ENCODE measurements around the gene NQO2.

The NQO2 gene

GRCh38 chr6:2958331-2958711, 41.4 kb upstream of the NQO2 start:
- no peak for TF ChIP-seq CTCF (IDR thresholded peaks at IDR 0.05)

GRCh38 chr6:2958776-2959175, 40.9 kb upstream of the NQO2 start:
- TF ChIP-seq CTCF (IDR thresholded peaks at IDR 0.05) = no peak

GRCh38 chr6:2959909-2960719, 39.6 kb upstream of the NQO2 start:
- TF ChIP-seq CTCF (IDR thresholded peaks at IDR 0.05) = no peak

- TF ChIP-seq CTCF (IDR thresholded peaks at IDR 0.05) = no peak
These were observed 38.8 kb upstream of the NQO2 start for GRCh38 chr6:2960935-2961334.

- TF ChIP-seq CTCF (IDR thresholded peaks at IDR 0.05) = 0 out of 2 replicates have a peak, but pooled peaks have one; percentile 9
These were observed 38.2 kb upstream of the NQO2 start for GRCh38 chr6:2961506-2961905.

- no peak for TF ChIP-seq CTCF (IDR thresholded peaks at IDR 0.05)
These were observed 37.7 kb upstream of the NQO2 start for GRCh38 chr6:2962004-2962403.

GRCh38 chr6:2962636-2963035, 37.1 kb upstream of the NQO2 start:
- TF ChIP-seq CTCF (IDR thresholded peaks at IDR 0.05) = no peak

- TF ChIP-seq CTCF (IDR thresholded peaks at IDR 0.05) = no peak
These were observed 35.9 kb upstream of the NQO2 start for GRCh38 chr6:2963756-2964155.
